ENCODE measurements around the gene STRIP2.

The STRIP2 gene

GRCh38 chr7:129493555-129493954 is 59.3 kb downstream of the STRIP2 start:
- H3K27me3 ChIP-seq (replicated peaks): no peaks in the 10 kb centered on the region
- peak; percentile 19 for DNase-seq
- H3K27ac ChIP-seq: peak overlapping the region; percentile 75
- H3K4me3 ChIP-seq (ENCODE audit: low read depth, low read length): no peak overlapping the region
- in situ Hi-C loops (cut with HindIII; ENCODE audit: low pct_ligation_motif_present, low sequenced_read_pairs): no loop called here
- TF ChIP-seq CTCF (IDR thresholded peaks at IDR 0.05; ENCODE audit: low read depth, low read length, missing control alignments): peak; percentile 47
- no peaks in the 10 kb centered on the region for H3K36me3 ChIP-seq (replicated peaks)

- peak; percentile 81 for DNase-seq
- no peak for TF ChIP-seq CTCF (IDR thresholded peaks at IDR 0.05; ENCODE audit: low read depth, low read length, missing control alignments)
Measured at GRCh38 chr7:129494041-129494440, 59.8 kb downstream of the STRIP2 start.

GRCh38 chr7:129495987-129496386 is 61.8 kb downstream of the STRIP2 start:
- H3K36me3 ChIP-seq (replicated peaks): no peaks in the 10 kb centered on the region
- in situ Hi-C loops (cut with HindIII; ENCODE audit: low pct_ligation_motif_present, low sequenced_read_pairs): no loop called here
- TF ChIP-seq CTCF (IDR thresholded peaks at IDR 0.05; ENCODE audit: low read depth, low read length, missing control alignments): no peak
- H3K27ac ChIP-seq: no peak overlapping the region
- DNase-seq: no peak
- no peak overlapping the region for H3K4me3 ChIP-seq (ENCODE audit: low read depth, low read length)
- H3K27me3 ChIP-seq (replicated peaks): no peaks in the 10 kb centered on the region

More at GRCh38 chr7:129494041-129494440, 59.8 kb downstream of the STRIP2 start:
- H3K27me3 ChIP-seq (replicated peaks): no peaks in the 10 kb centered on the region
- in situ Hi-C loops (cut with HindIII; ENCODE audit: low pct_ligation_motif_present, low sequenced_read_pairs): no loop called here
- peak overlapping the region; percentile 75 for H3K27ac ChIP-seq
- H3K36me3 ChIP-seq (replicated peaks): no peaks in the 10 kb centered on the region
- H3K4me3 ChIP-seq (ENCODE audit: low read depth, low read length): no peak overlapping the region

- Histone ChIP-seq H3K36me3 (replicated peaks) (no peaks in the 10 kb centered on the region), H3K27me3 (replicated peaks) (no peaks in the 10 kb centered on the region), H3K27ac (no peak overlapping the region), H3K4me3 (ENCODE audit: low read depth, low read length) (no peak overlapping the region)
- no peak for TF ChIP-seq CTCF (IDR thresholded peaks at IDR 0.05; ENCODE audit: low read depth, low read length, missing control alignments)
- in situ Hi-C loops (cut with HindIII; ENCODE audit: low pct_ligation_motif_present, low sequenced_read_pairs): no loop called here
- DNase-seq: no peak
Measured at GRCh38 chr7:129496653-129497052, 62.4 kb downstream of the STRIP2 start.

- H3K27ac ChIP-seq: no peak overlapping the region
- in situ Hi-C loops (cut with HindIII; ENCODE audit: low pct_ligation_motif_present, low sequenced_read_pairs): no loop called here
Measured at GRCh38 chr7:129497156-129497555, 62.9 kb downstream of the STRIP2 start.

More at GRCh38 chr7:129497156-129497555, 62.9 kb downstream of the STRIP2 start:
- Histone ChIP-seq H3K27me3 (replicated peaks) (no peaks in the 10 kb centered on the region), H3K4me3 (ENCODE audit: low read depth, low read length) (no peak overlapping the region), H3K36me3 (replicated peaks) (no peaks in the 10 kb centered on the region)
- no peak for TF ChIP-seq CTCF (IDR thresholded peaks at IDR 0.05; ENCODE audit: low read depth, low read length, missing control alignments)
- no peak for DNase-seq

Data from brain microvascular endothelial cell (primary cell).